Stomach (tissue), 4 donors: ENCODE measurements around the gene ACAP2.

Experiments used
- CTCF ChIP-seq, 7 experiments: fragments of 450-650 bp in 4 of 7; fragments of 200-600 bp in 3 of 7; sonication (generic) in 3 of 7; IDR thresholded peaks; one replicate each; pipeline ENCODE4 v1.5.1; 2016 to 2019; ENCODE audit warnings: antibody characterized with exemption in 7 of 7, control low read depth in 2 of 7, mild to moderate bottlenecking in 1 of 7
- POLR2A ChIP-seq, 4 donors: fragments of 450-650 bp; IDR thresholded peaks; one replicate each; pipeline ENCODE4 v1.6.1; 2016; ENCODE audit warnings: antibody characterized with exemption in 4 of 4, control low read depth in 2 of 4, mild to moderate bottlenecking in 1 of 4, moderate library complexity in 1 of 4

- TF ChIP-seq CTCF (IDR thresholded peaks at IDR 0.05) (no peak), POLR2A (IDR thresholded peaks at IDR 0.05) (no peak)
Observed at GRCh38 chr3:195394024-195394423, 48.8 kb downstream of the ACAP2 start.
